NB4 (cell line): ENCODE measurements around the gene TRPT1.

Experiments
- DNase-seq: peaks from one replicate; pipeline ENCODE4 v3.0.0; 2010; ENCODE audit warnings: low read depth
- H3K4me3 ChIP-seq: one replicate; pipeline ENCODE4 v1.5.1; 2011; ENCODE audit warnings: mild to moderate bottlenecking, low read depth, low read length, moderate library complexity
- MYC ChIP-seq: IDR thresholded peaks from 2 replicates; pipeline ENCODE4 v1.6.1; 2011; ENCODE audit warnings: low read depth, low read length
- POLR2A ChIP-seq: IDR thresholded peaks from 2 replicates; pipeline ENCODE4 v1.6.1; 2011; ENCODE audit warnings: mild to moderate bottlenecking; ENCODE audit not compliant: insufficient read length; ENCODE audit errors: extremely low read depth
- TF ChIP-seq, protein P1 (sequence below): IDR thresholded peaks from 2 replicates; pipeline ENCODE4 v1.6.1; 2011; ENCODE audit warnings: low read depth, low read length
- TF ChIP-seq, protein P2 (sequence below): IDR thresholded peaks from one replicate; pipeline ENCODE4 v1.5.1; 2012; ENCODE audit warnings: low read depth, low read length

TRPT1 gene

DNA sequence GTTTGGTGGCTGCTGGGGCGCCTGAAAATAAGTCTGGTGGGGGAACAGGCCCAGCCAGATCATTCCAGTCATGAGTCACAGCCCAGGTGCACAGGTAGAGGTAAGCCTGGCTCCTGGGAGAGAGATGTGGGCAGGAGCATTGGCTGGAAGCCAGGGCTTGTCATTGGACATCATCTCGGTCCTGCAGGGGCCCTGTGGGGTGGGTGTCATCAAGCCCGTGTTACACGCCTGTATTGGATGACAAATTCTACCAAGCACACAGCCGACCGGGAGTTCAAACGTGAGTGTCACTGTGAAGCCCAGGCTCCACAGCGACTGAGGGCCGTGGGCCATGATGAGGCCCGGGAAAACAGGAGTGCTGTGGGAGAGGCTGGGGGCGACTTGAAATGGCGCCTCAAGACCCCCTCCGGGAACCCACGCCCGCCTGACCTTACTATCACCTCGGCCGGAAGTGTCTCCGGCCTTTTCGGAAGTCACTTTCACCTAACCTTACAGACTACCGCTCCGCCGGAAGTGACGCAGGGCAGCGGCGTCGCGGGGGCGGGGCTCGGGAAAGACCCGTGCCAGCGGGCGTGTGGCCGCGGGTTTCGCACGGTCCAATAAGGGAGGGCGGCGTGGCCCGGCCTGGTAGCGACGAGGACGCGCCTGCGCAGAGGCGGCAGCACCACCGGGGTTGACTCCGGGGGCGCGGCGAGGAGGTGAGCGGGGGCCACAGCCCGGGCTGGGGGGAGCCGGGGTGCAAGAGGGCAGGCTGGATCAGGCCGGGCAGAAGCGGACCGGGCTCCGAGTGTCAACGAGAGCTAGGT, 14.7 kb upstream of the TRPT1 start, which contains the start of gene FKBP2:
Gene FKBP2 (plus strand): TSS at position 661 of the 806 bp plus-strand sequence. CDS start 1,293 bp downstream, outside the sequence.
- H3K4me3 ChIP-seq = peak within 1 kb of the TSS; percentile 85
- DNase-seq = peak; percentile 98
- peak; percentile 64; the same call in 1 of the 2 replicates for TF ChIP-seq MYC
- TF ChIP-seq, protein P1, sequence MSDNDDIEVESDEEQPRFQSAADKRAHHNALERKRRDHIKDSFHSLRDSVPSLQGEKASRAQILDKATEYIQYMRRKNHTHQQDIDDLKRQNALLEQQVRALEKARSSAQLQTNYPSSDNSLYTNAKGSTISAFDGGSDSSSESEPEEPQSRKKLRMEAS = peak; percentile 64; the same call in 1 of the 2 replicates
- TF ChIP-seq, protein P2, sequence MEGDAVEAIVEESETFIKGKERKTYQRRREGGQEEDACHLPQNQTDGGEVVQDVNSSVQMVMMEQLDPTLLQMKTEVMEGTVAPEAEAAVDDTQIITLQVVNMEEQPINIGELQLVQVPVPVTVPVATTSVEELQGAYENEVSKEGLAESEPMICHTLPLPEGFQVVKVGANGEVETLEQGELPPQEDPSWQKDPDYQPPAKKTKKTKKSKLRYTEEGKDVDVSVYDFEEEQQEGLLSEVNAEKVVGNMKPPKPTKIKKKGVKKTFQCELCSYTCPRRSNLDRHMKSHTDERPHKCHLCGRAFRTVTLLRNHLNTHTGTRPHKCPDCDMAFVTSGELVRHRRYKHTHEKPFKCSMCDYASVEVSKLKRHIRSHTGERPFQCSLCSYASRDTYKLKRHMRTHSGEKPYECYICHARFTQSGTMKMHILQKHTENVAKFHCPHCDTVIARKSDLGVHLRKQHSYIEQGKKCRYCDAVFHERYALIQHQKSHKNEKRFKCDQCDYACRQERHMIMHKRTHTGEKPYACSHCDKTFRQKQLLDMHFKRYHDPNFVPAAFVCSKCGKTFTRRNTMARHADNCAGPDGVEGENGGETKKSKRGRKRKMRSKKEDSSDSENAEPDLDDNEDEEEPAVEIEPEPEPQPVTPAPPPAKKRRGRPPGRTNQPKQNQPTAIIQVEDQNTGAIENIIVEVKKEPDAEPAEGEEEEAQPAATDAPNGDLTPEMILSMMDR = no peak
- TF ChIP-seq POLR2A = peak; percentile 89

DNA sequence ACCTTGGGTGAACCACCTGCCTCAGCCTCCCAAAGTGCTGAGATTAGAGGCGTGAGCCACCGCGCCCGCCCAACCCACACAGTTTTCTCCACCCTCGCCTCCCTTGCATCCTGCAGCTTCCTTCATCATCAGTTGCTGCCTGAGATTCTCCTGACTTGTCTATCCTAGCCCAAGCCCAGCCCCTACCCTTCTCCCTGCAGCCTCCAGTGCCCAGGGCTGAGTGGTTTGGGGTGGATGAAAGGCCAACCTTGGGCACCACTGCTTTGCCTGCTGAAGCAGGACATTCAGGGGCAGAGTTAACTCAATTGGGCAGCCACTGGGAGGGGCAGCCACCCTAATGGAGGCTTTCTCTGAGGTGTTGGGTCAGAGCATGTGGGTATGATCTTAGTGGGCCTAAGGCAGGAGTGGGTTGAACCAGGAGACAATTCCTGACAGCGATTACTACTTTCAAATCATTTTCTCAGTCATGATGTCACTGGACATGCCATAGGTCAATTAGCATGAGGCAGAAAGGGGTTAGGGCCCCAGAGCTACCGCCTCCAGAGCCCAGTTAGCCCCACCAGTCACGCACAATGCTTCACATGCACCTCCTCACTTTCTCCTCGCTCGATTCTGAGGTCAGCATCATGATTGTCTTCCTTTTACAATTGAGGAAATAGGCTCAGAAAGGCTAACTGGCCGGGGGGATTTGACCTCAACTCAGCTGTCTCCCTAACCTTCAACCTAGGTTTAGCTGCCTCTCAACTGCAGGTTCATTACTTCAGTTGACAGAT, 13.9 kb upstream of the TRPT1 start:
- peak overlapping the region; percentile 85 for H3K4me3 ChIP-seq
- peak; percentile 81 for DNase-seq

DNA sequence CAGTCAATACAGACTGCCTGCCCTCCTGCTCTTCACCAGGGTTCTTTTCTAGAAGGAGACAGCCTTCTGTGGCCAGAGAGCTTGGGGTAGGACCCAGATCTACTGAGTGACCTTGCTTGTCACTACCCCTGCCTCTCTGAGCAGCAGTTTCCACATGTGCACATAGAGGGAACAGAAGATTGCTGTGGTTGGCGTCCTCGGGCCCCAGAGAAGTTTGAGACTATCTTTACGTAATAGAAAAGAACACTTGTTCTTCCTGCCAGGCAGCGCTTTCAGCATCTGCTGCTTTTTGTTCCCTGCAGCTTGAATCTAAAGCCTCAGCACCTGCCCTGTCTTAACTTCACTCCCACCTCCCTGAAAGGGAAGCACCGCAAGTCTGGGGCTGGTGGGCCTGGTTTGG, 13.0 kb upstream of the TRPT1 start:
- TF ChIP-seq, protein P1 = 0 out of 2 replicates have a peak, but pooled peaks have one; percentile 14
- no peak for TF ChIP-seq POLR2A
- DNase-seq = peak; percentile 47
- no peak overlapping the region for H3K4me3 ChIP-seq

More for the DNA sequence above, 13.9 kb upstream of the TRPT1 start:
- TF ChIP-seq, protein P2 = no peak
- TF ChIP-seq, protein P1 = peak; percentile 75
- TF ChIP-seq POLR2A (no peak), MYC (no peak; the same call in 1 of the 2 replicates)

DNA sequence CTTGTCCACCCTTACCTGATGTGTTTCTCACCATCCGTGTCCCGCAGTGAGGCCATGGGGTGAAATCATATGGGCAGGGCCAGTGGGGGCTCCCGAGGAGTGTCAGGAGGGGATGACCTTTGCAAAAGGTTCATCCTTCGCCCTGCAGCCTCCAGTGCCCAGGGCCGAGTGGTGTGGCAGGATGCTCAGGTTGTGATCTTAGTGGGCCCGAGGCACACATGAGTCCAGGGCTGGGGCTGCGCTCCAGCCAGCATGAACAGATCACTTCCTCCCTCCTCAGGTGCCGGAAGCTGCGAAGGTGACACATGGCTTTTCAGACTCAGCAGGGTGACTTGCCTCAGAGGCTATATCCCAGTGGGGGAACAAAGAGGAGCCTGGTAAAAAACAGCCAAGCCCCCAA, 12.1 kb upstream of the TRPT1 start:
- TF ChIP-seq, protein P2 = no peak
- TF ChIP-seq POLR2A = no peak
- TF ChIP-seq MYC = no peak
- TF ChIP-seq, protein P1 = no peak
- DNase-seq = no peak
- no peak overlapping the region for H3K4me3 ChIP-seq

DNA sequence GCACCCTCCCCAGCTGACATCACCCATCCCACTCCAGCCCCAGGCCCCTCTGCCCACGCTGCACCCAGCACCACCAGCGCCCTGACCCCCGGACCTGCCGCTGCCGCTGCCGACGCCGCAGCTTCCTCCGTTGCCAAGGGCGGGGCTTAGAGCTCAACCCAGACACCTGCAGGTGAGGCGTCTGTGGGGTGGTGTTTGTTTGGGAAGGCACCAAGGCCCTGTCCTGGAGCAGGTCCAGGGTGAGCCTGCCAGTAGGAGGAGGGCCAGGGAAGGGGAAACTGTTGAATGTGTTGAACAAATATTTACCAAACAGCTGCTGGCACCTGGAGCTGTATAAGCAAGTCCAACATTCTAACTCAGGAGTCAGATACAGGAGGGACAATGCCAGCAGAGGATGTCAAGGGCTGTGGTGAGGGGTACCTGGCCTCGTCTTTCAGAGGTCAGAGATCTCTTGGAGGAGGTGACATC, 11.5 kb upstream of the TRPT1 start:
- DNase-seq = no peak
- H3K4me3 ChIP-seq = no peak overlapping the region
- no peak for TF ChIP-seq POLR2A
- TF ChIP-seq, protein P1 = no peak
- TF ChIP-seq, protein P2 = no peak
- TF ChIP-seq MYC = no peak
